Testis (tissue), 2 donors: ENCODE measurements around the gene RNF168.

Source experiments
- POLR2A ChIP-seq: fragments of 450-650 bp; IDR thresholded peaks from one replicate; pipeline ENCODE4 v1.6.1; 2017; ENCODE audit warnings: antibody characterized with exemption, mild to moderate bottlenecking, moderate library complexity
- TF ChIP-seq, protein P1 (sequence below), 3 experiments: fragments of 450-650 bp in 2 of 3; fragments of 200-600 bp in 1 of 3; sonication (generic) in 1 of 3; IDR thresholded peaks; one replicate each; pipeline ENCODE4 v1.5.1; 2016 to 2019; ENCODE audit warnings: antibody characterized with exemption in 3 of 3, mild to moderate bottlenecking in 2 of 3, moderate library complexity in 1 of 3

DNA sequence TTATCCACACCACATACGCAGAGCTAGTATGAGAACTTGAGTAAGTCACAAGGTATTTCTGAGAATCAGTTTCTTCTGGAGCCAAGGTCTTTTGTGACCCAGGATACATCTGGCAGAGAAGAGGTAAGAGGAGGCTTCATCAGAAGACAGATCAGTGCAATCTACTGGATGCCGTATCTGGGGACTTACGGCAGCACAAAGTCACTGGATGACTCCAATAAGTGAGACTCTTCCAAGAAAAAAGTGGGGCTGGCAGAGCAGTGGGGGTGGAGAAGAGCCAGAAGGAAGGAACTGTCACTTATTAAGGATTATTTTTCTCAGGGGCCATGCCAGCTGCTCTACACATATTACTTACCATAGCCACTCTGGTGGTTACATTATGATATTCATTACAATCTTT is 39.8 kb downstream of the RNF168 start:
- TF ChIP-seq POLR2A, result no peak
- TF ChIP-seq, protein P1, sequence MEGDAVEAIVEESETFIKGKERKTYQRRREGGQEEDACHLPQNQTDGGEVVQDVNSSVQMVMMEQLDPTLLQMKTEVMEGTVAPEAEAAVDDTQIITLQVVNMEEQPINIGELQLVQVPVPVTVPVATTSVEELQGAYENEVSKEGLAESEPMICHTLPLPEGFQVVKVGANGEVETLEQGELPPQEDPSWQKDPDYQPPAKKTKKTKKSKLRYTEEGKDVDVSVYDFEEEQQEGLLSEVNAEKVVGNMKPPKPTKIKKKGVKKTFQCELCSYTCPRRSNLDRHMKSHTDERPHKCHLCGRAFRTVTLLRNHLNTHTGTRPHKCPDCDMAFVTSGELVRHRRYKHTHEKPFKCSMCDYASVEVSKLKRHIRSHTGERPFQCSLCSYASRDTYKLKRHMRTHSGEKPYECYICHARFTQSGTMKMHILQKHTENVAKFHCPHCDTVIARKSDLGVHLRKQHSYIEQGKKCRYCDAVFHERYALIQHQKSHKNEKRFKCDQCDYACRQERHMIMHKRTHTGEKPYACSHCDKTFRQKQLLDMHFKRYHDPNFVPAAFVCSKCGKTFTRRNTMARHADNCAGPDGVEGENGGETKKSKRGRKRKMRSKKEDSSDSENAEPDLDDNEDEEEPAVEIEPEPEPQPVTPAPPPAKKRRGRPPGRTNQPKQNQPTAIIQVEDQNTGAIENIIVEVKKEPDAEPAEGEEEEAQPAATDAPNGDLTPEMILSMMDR (IDR thresholded peaks at IDR 0.05), result no peak
